ENCODE results near the gene SH2D1B. TPM values are rescaled to one million over a fixed set of nuclear protein-coding genes. Genes with fewer than 3 reads are reported as not detected.

SH2D1B gene
- total and polyA plus RNA-seq, 8 donors = 0.25 to 1.2 (median 0.72) TPM

DNA sequence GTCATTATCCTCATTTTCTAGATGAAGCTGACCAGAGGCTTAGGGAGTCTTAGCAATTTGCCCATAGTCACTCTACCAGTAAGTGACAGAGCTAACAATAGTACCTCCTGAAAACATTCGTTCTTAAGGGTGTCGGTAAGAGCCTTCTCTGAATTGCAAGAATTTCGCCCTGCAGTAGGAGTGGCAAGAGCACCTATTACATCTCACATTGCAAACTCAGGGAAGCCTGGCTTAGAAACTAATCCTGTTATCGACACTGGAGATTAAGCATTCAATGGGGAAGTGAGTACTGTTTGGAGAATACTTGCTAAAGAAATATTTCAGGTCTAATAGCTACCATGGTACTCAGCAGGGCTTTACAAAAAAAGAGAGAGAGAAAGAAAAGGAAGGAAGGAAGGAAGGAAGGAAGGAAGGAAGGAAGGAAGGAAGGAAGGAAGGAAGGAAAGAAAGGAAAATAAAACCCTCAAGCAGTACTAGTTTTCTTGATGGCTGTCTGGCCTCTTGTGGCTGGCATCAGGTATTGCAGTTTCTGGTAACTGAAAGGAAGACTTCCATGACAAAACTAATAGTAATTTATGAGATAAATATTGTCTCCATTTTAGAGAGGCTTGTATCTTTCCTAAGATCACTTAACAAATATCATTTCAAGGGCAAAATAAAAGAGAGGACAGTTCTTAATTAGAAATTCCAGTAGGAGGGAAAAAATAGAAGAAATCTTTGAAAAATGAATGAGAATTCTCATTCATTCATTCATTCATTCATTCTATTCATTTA is 20.0 kb downstream of the SH2D1B start:
- peaks cover 0 to 5% of the 10 kb centered on the region in 2 donors for H3K4me1 ChIP-seq
- DNase-seq = peak in 2 of 4 donors; percentile 30 to 40
- H3K27ac ChIP-seq = peak overlapping the region in 1 of 2 donors; percentile 44

GRCh38 chr1:162390396-162391185 is 21.3 kb downstream of the SH2D1B start:
- no peak for ATAC-seq
- Histone ChIP-seq H3K27ac (no peak overlapping the region), H3K36me3 (no peaks in the 10 kb centered on the region), H3K9me3 (no peaks in the 10 kb centered on the region), H3K27me3 (no peaks in the 10 kb centered on the region), H3K4me1 (peaks cover 0 to 5% of the 10 kb centered on the region in 2 donors), H3K4me3 (no peak overlapping the region)
- TF ChIP-seq, protein P1, sequence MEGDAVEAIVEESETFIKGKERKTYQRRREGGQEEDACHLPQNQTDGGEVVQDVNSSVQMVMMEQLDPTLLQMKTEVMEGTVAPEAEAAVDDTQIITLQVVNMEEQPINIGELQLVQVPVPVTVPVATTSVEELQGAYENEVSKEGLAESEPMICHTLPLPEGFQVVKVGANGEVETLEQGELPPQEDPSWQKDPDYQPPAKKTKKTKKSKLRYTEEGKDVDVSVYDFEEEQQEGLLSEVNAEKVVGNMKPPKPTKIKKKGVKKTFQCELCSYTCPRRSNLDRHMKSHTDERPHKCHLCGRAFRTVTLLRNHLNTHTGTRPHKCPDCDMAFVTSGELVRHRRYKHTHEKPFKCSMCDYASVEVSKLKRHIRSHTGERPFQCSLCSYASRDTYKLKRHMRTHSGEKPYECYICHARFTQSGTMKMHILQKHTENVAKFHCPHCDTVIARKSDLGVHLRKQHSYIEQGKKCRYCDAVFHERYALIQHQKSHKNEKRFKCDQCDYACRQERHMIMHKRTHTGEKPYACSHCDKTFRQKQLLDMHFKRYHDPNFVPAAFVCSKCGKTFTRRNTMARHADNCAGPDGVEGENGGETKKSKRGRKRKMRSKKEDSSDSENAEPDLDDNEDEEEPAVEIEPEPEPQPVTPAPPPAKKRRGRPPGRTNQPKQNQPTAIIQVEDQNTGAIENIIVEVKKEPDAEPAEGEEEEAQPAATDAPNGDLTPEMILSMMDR (IDR thresholded peaks at IDR 0.05) = no peak
- intact Hi-C loops (cut with DNase I) = loop anchor here in 1 of 2 donors (5.0 kb wide), 1 partner anchor 333 kb away; no protein-coding TSS in a partner anchor
- no peak for DNase-seq

More for the DNA sequence above, 20.0 kb downstream of the SH2D1B start:
- Histone ChIP-seq H3K36me3 (no peaks in the 10 kb centered on the region), H3K9me3 (no peaks in the 10 kb centered on the region), H3K4me3 (no peak overlapping the region), H3K27me3 (peaks cover 0 to 5% of the 10 kb centered on the region in 2 donors)
- ATAC-seq = peak; percentile 95
- TF ChIP-seq, protein P1 (IDR thresholded peaks at IDR 0.05) = peak; percentile 69 to 72
- intact Hi-C loops (cut with DNase I) = loop anchor here in 1 of 2 donors (5.0 kb wide), 1 partner anchor 335 kb away; no protein-coding TSS in a partner anchor

GRCh38 chr1:162389971-162390370 is 22.0 kb downstream of the SH2D1B start:
- no peak overlapping the region for H3K27ac ChIP-seq

DNA sequence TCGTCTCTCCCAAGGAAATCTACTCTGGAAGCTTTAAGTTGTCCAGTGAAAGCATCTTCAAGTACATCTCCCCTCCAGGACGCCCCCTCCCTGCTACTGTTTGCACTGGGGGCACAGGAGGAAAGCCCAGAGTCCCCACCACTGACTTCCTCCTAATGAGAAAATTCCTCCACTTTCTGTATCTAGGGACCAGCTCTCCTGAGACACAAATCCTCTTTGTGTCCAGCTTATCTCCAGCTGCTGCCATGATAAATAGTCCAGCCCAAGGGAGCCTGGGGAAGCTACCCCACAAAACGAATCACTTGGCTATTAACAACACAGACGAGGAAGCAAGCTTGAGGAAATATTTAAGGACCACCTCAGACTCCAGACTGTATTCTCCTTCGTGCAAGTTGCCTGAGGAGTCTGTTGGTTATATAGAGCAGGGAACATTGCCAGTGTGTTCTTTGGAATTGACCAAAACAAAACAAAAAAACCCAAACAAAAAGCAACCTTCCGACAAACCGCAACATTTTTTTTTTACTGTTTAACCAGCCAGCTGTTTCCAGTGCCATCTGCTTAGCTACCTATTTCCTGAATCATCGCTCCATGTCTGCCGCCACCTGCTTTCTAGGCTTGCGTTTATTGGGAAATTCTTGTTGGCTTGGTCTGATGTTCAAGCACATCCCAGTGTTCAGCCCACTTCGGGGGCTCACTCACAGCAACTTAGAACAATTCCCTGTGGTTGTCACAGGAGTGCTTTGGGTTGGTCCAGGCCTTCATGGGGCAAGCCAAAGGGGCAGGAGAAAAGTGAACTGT is 22.7 kb downstream of the SH2D1B start:
- H3K9me3 ChIP-seq = no peaks in the 10 kb centered on the region
- H3K27me3 ChIP-seq = no peaks in the 10 kb centered on the region

More at GRCh38 chr1:162389971-162390370, 22.0 kb downstream of the SH2D1B start:
- Histone ChIP-seq H3K36me3 (no peaks in the 10 kb centered on the region), H3K4me3 (no peak overlapping the region), H3K27me3 (no peaks in the 10 kb centered on the region), H3K9me3 (no peaks in the 10 kb centered on the region), H3K4me1 (peaks cover 0 to 5% of the 10 kb centered on the region in 2 donors)
- ATAC-seq (no peak), DNase-seq (no peak)
- TF ChIP-seq, protein P1 (IDR thresholded peaks at IDR 0.05) = no peak
- intact Hi-C loops (cut with DNase I) = loop anchor here in 1 of 2 donors (5.0 kb wide), 1 partner anchor 333 kb away; no protein-coding TSS in a partner anchor

More for the DNA sequence above, 22.7 kb downstream of the SH2D1B start:
- Histone ChIP-seq H3K4me3 (no peak overlapping the region), H3K36me3 (no peaks in the 10 kb centered on the region), H3K4me1 (peaks cover 0 to 5% of the 10 kb centered on the region in 2 donors), H3K27ac (no peak overlapping the region)
- no peak for DNase-seq
- intact Hi-C loops (cut with DNase I) = no loop called here
- TF ChIP-seq, protein P1 (IDR thresholded peaks at IDR 0.05) = no peak
- ATAC-seq = no peak
